Spleen (tissue), 11 donors: ENCODE measurements around the gene GGT7. TPM values are rescaled to one million over a fixed set of nuclear protein-coding genes. Genes with fewer than 3 reads are reported as not detected.
A peak's percentile ranks its signal among the peaks of the same experiment; 100 is the strongest.

Source experiments
- DNase-seq: peaks from one replicate; pipeline ENCODE4 v3.0.0-alpha.2; 2020
- H3K27ac ChIP-seq, 8 donors: fragments of 200-600 bp; sonication (generic) in 7 of 8; 1 replicate in 4 of 8; 2 replicates in 4 of 8; pipeline versions ENCODE4 v1.5.0 to v1.8.0; 2016 to 2021; ENCODE audit warnings: inconsistent platforms in 4 of 8, mild to moderate bottlenecking in 4 of 8, moderate library complexity in 1 of 8
- H3K27me3 ChIP-seq, 7 donors: fragments of 200-600 bp; sonication (generic) in 6 of 7; replicated peaks in 1 of 7; 1 replicate in 4 of 7; 2 replicates in 3 of 7; pipeline versions ENCODE4 v1.5.0 to v1.8.0; 2016 to 2021; ENCODE audit warnings: inconsistent platforms in 3 of 7, mild to moderate bottlenecking in 1 of 7
- H3K36me3 ChIP-seq, 6 donors: fragments of 200-600 bp; sonication (generic) in 5 of 6; 1 replicate in 4 of 6; 2 replicates in 2 of 6; pipeline versions ENCODE4 v1.5.0 to v1.8.0; 2016 to 2021; ENCODE audit warnings: inconsistent platforms in 2 of 6
- H3K4me1 ChIP-seq, 6 donors: fragments of 200-600 bp; sonication (generic) in 5 of 6; 1 replicate in 3 of 6; 2 replicates in 3 of 6; pipeline versions ENCODE4 v1.5.0 to v1.8.0; 2016 to 2021; ENCODE audit warnings: inconsistent platforms in 3 of 6
- H3K4me3 ChIP-seq, 8 donors: fragments of 200-600 bp; sonication (generic) in 7 of 8; 1 replicate in 4 of 8; 2 replicates in 4 of 8; pipeline versions ENCODE4 v1.5.0 to v1.8.0; 2016 to 2021; ENCODE audit warnings: inconsistent platforms in 4 of 8, mild to moderate bottlenecking in 4 of 8, moderate library complexity in 2 of 8
- H3K9me3 ChIP-seq, 8 donors: fragments of 200-600 bp; sonication (generic) in 7 of 8; 1 replicate in 4 of 8; 2 replicates in 4 of 8; pipeline versions ENCODE4 v1.5.0 to v1.8.0; 2016 to 2021; ENCODE audit warnings: inconsistent platforms in 4 of 8
- POLR2A ChIP-seq, 3 donors: fragments of 450-650 bp; IDR thresholded peaks; one replicate each; pipeline ENCODE4 v1.5.1; 2017; ENCODE audit warnings: antibody characterized with exemption in 3 of 3, mild to moderate bottlenecking in 1 of 3
- POLR2AphosphoS5 ChIP-seq, 3 donors: sonication (generic); formaldehyde crosslinking; IDR thresholded peaks; one replicate each; pipeline ENCODE4 v1.5.1; 2017; ENCODE audit warnings: antibody characterized with exemption in 3 of 3
- WGBS, 5 donors: extraction: QIAGEN DNeasy Blood & Tissue Kit in 3 of 5; methylation state at CpG; one replicate each; pipeline versions ENCODE4 v1.1.5 to v1.1.7; 2013 to 2018; 5-methylcytosine and 5-hydroxymethylcytosine counted together
- intact Hi-C: fragments of 100-400 bp; cut with DNase I; formaldehyde crosslinking; loops from one replicate; pipeline ENCODE4 v1.15.0; 2023; ENCODE audit warnings: low total_unique reads
- polyA plus RNA-seq, 3 donors: library from polyadenylated mRNA; stranded (reverse); fragments of 200-250 nt; gene quantifications; one replicate each; pipeline ENCODE4 v1.2.1, GENCODE V29; 2013
- total RNA-seq, 7 donors: library from RNA; depleted of rRNA in 3 of 7; stranded (reverse); fragments of >200 nt in 3 of 7; fragmentation: NEBNext Ultra II Directional in 4 of 7; extraction: Animal tissue kit (Norgen Biotek cat#: 25700) in 4 of 7; gene quantifications; one replicate each; pipeline versions ENCODE4 v1.1.0 to v1.2.1, GENCODE V29; 2016 to 2021
- TF ChIP-seq, protein P1 (sequence below), 11 experiments: fragments of 200-600 bp in 7 of 11; fragments of 450-650 bp in 4 of 11; sonication (generic) in 4 of 11; IDR thresholded peaks in 8 of 11; conservative IDR thresholded peaks in 3 of 11; 1 replicate in 7 of 11; 2 replicates in 4 of 11; pipeline versions ENCODE4 v1.4.0 to v1.8.0; 2016 to 2021; ENCODE audit warnings: antibody characterized with exemption in 11 of 11, inconsistent platforms in 4 of 11, mild to moderate bottlenecking in 1 of 11
- donor health status: healthy with polysubstance abuse.
- donor health status: DM: no; HTN: no; CAD: no; lungs with moderate emphysema.
- donor health status: DM: no; HTN: no; CAD: no.
- donor health status: Bipolar disorder and iron deficiency.
- donor health status: healthy.
- donor health status: DM: no; HTN: no; CAD: no.
- donor health status: DM: yes; HTN: yes; CAD: no.

GGT7 gene
- total and polyA plus RNA-seq, 10 donors: 4.3 to 22.1 (median 11.6) TPM

DNA sequence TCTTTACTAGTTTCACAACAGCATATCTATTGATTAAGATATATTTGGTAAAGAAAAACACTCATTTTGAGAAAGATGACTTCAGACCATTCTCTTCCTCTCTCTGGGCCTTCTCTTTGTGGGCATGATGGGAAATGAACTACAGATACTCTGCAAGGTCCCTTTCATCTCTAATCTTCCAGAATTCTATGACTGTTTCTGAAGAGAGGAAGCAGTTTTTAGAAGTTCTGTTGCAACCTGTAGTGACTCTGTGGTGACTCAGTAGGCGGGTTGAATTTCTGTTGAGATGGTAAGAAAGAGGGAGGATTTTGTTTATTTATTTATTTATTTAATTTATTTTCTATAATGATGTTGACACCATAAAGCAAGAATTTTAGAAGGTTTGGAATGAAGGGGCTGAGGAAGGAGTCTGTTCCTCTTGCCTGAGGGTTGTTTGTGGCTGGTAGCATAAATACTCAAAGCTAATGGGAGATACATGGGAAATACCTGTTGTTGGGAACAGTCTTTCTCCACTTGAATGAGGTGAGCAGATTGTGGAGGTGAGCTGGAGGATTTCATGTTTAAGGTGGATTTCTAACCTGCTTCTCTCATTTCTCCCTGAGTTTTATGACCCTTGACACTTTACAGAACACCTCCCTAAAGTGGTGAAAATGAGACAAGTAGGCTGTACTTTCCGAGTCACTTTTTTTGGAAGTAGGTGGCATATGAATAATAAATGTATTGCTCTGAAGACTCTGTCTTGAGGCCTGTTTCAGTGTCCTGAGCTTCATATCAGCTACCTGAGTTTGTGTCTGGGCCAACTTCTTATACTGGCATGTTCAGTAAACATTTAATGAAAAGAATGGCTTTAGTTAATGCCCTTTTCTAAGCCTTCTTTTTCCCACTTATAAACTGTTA is 18.8 kb upstream of the GGT7 start:
- H3K27ac ChIP-seq: peak overlapping the region in 2 of 8 donors; percentile 29 to 38
- DNase-seq: no peak
- peaks cover 0 to 12% (median 0%) of the 10 kb centered on the region in 6 donors for H3K36me3 ChIP-seq

DNA sequence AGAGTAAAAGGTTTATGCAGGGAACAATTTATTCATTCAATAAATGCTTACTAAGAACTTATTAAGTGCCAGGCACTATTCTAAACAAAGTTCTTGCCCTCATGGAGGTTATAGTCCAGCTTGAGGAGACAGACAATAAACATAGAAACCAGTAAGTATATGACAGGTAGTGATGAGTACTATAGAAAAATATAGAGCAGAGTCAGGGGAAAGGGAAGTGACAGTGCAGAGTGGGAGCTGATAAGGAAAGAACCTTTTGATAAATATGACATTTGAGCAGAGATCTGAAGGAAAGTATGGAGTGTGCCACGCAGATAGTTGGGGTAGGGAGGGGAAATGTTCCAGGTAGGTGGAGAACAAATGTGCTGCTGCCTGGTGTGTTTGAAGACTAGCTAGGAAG is 15.8 kb upstream of the GGT7 start:
- no peaks in the 10 kb centered on the region for H3K9me3 ChIP-seq
- H3K27me3 ChIP-seq: no peaks in the 10 kb centered on the region
- WGBS, 5 donors: 22 to 46% (median 37%) methylated on average over 1 of the region's 1 CpG
- no peak overlapping the region for H3K4me3 ChIP-seq
- peaks cover 0 to 37% (median 10%) of the 10 kb centered on the region in 6 donors for H3K36me3 ChIP-seq
- H3K27ac ChIP-seq: no peak overlapping the region
- DNase-seq: no peak
- TF ChIP-seq POLR2AphosphoS5 (IDR thresholded peaks at IDR 0.05) (no peak), POLR2A (IDR thresholded peaks at IDR 0.05) (no peak)
- TF ChIP-seq, protein P1, sequence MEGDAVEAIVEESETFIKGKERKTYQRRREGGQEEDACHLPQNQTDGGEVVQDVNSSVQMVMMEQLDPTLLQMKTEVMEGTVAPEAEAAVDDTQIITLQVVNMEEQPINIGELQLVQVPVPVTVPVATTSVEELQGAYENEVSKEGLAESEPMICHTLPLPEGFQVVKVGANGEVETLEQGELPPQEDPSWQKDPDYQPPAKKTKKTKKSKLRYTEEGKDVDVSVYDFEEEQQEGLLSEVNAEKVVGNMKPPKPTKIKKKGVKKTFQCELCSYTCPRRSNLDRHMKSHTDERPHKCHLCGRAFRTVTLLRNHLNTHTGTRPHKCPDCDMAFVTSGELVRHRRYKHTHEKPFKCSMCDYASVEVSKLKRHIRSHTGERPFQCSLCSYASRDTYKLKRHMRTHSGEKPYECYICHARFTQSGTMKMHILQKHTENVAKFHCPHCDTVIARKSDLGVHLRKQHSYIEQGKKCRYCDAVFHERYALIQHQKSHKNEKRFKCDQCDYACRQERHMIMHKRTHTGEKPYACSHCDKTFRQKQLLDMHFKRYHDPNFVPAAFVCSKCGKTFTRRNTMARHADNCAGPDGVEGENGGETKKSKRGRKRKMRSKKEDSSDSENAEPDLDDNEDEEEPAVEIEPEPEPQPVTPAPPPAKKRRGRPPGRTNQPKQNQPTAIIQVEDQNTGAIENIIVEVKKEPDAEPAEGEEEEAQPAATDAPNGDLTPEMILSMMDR (IDR thresholded peaks at IDR 0.05 in 8 of 11, conservative IDR thresholded peaks at IDR 0.05 in 3 of 11): no peak
- H3K4me1 ChIP-seq: peaks cover 0 to 21% (median 1%) of the 10 kb centered on the region in 6 donors
- intact Hi-C loops: no loop called here

More for the DNA sequence above, 18.8 kb upstream of the GGT7 start:
- no peaks in the 10 kb centered on the region for H3K27me3 ChIP-seq
- 63 to 87% (median 79%) methylated on average over 2 of the region's 2 CpGs for WGBS, 5 donors
- peaks cover 0 to 21% (median 1%) of the 10 kb centered on the region in 6 donors for H3K4me1 ChIP-seq
- TF ChIP-seq POLR2A (IDR thresholded peaks at IDR 0.05) (no peak), POLR2AphosphoS5 (IDR thresholded peaks at IDR 0.05) (no peak)
- TF ChIP-seq, protein P1 (IDR thresholded peaks at IDR 0.05 in 8 of 11, conservative IDR thresholded peaks at IDR 0.05 in 3 of 11): no peak
- no peak overlapping the region for H3K4me3 ChIP-seq
- intact Hi-C loops: no loop called here
- H3K9me3 ChIP-seq: no peaks in the 10 kb centered on the region

DNA sequence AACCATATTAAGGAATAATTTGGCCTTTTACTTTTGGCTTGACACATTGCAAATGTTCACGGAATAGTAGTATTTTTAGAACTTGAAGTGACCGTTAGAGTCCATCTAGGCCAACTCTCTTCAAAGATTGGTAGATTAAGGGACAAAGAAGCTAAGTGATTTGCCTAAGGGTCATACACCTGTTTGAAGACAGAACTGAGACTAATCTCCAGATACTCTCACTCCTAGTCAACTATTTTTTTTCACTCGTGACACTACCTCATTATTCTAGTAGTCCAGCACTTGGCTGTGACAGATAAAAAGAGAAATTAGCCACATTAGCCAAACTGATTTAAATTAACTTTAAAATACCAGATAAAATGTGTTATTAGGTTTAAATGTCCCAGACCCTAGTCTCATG is 14.4 kb upstream of the GGT7 start:
- 30 to 60% (median 38%) methylated on average over 3 of the region's 3 CpGs for WGBS, 5 donors
- no peak overlapping the region for H3K27ac ChIP-seq
- no peak overlapping the region for H3K4me3 ChIP-seq
- TF ChIP-seq POLR2AphosphoS5 (IDR thresholded peaks at IDR 0.05) (no peak), POLR2A (IDR thresholded peaks at IDR 0.05) (no peak)
- TF ChIP-seq, protein P1 (IDR thresholded peaks at IDR 0.05 in 8 of 11, conservative IDR thresholded peaks at IDR 0.05 in 3 of 11): no peak
- intact Hi-C loops: no loop called here
- no peaks in the 10 kb centered on the region for H3K9me3 ChIP-seq
- H3K4me1 ChIP-seq: peaks cover 0 to 13% (median 0%) of the 10 kb centered on the region in 6 donors
- H3K27me3 ChIP-seq: no peaks in the 10 kb centered on the region
- H3K36me3 ChIP-seq: peaks cover 0 to 47% (median 13%) of the 10 kb centered on the region in 6 donors
- DNase-seq: no peak

DNA sequence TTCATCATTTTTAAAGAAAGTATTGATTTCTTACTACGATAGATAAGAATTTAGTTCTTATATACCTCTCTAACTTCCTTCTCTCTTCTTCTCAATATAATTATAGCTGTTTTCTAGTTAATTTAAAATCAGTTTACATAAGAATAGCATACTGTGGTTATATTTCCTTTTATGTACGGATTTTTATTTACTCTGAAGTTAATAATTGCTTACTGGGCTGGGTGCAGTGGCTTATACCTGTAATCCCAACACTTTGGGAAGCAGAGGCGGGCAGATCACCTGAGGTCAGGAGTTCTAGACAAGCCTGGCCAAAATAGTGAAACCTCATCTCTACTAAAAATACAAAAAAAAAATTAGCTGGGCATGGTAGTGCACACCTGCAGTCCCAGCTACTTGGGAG is 13.5 kb upstream of the GGT7 start:
- no peak for DNase-seq
- 90 to 98% (median 91%) methylated on average over 3 of the region's 3 CpGs for WGBS, 5 donors
- intact Hi-C loops: no loop called here

More for the DNA sequence above, 13.5 kb upstream of the GGT7 start:
- H3K27me3 ChIP-seq: no peaks in the 10 kb centered on the region
- H3K4me1 ChIP-seq: peaks cover 0 to 4% (median 0%) of the 10 kb centered on the region in 6 donors
- TF ChIP-seq POLR2AphosphoS5 (IDR thresholded peaks at IDR 0.05): no peak
- TF ChIP-seq, protein P1 (IDR thresholded peaks at IDR 0.05 in 8 of 11, conservative IDR thresholded peaks at IDR 0.05 in 3 of 11): no peak
- no peak for TF ChIP-seq POLR2A (IDR thresholded peaks at IDR 0.05)
- no peak overlapping the region for H3K4me3 ChIP-seq
- H3K9me3 ChIP-seq: no peaks in the 10 kb centered on the region
- H3K27ac ChIP-seq: peak overlapping the region in 1 of 8 donors; percentile 13
- peaks cover 0 to 47% (median 13%) of the 10 kb centered on the region in 6 donors for H3K36me3 ChIP-seq
